ENCODE data around the gene PDCD2L. TPM values are rescaled to one million over a fixed set of nuclear protein-coding genes. Genes with fewer than 3 reads are reported as not detected.

Gene PDCD2L
- total and polyA plus RNA-seq, 2 of the 8 experiments (the other 6 are each of a cell fraction or from before 2014, with no cell fraction given) = 51.5 to 78.1 TPM

DNA sequence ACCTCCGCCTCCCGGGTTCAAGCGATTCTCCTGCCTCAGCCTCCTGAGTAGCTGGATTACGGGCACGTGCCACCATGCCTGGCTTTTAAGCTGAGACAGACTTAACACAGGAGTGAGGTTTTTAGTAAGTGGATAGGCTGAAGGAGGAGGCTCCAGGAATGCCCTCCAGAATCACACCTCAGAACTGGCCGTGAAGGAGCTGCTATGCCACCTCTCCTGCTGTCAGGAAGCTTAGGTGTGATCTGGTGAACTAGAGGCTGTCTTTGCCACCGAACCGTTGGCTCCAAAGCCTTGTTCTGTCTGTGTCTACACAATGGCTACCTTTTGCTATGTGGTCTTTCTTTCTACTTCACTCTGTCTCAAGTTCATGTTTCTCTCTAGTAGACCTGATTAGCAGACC is 4.2 kb downstream of the PDCD2L start (continued):
- TF ChIP-seq EP300 (IDR thresholded peaks at IDR 0.05; ENCODE audit: borderline replicate concordance in 1 of 2, low read depth in 2 of 2, low read length in 2 of 2) = no peak
- TF ChIP-seq JUND (IDR thresholded peaks at IDR 0.05; ENCODE audit: low read length) = no peak
- no peak for TF ChIP-seq POLR2AphosphoS5 (IDR thresholded peaks at IDR 0.05; ENCODE audit: low read depth, low read length)
- TF ChIP-seq SRF (IDR thresholded peaks at IDR 0.05; ENCODE audit: low read depth, low read length) = no peak
